HFF-Myc (cell line): ENCODE results near the gene HOXB1.

Experiments
- DNase-seq: peaks from one replicate; pipeline ENCODE4 v3.0.0-alpha.2; 2011; ENCODE audit warnings: low read depth; ENCODE audit errors: extremely low read depth
- H3K4me3 ChIP-seq: replicated peaks from 2 replicates; pipeline ENCODE4 v1.5.1; 2011; ENCODE audit warnings: low read depth, mild to moderate bottlenecking, control low read depth, low read length
- TF ChIP-seq, protein P1 (sequence below): IDR thresholded peaks from 2 replicates; pipeline ENCODE4 v1.5.1; 2012; ENCODE audit warnings: mild to moderate bottlenecking, low read depth, low read length, control low read depth; ENCODE audit errors: missing control alignments

The HOXB1 gene

DNA sequence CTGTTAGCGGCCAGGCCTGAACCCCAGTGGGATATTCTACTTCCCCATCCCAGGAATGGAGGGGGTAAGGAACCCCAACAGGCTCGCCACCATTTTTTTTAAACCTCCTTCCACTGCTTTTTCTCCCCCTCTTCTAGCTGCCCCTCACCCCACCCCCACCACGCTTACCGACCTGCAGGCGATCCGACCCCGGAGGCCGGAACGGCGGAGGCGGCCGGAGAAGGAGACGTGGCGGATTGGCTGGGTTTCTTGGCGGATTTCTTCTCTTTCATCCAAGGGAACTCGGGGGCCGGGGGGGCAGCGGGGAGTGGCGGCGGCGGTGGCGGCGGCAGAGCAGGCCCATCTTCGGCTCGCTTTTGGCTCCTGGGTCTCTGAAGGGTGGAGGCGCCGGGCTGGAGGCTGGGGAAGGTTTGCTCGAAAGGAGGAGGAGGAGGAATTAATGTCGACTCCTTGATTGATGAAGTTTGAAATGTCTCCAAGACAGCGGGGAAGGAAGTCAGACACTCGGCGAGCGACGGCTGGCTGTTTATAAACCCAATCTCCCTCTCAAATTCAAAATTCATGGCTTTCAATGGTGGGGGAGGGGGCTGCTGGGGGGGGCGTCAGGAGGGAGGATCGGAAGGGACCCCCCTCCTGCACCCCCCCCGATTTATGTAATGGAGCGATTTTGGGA is 13.7 kb upstream of the HOXB1 start:
- DNase-seq = no peak
- TF ChIP-seq, protein P1, sequence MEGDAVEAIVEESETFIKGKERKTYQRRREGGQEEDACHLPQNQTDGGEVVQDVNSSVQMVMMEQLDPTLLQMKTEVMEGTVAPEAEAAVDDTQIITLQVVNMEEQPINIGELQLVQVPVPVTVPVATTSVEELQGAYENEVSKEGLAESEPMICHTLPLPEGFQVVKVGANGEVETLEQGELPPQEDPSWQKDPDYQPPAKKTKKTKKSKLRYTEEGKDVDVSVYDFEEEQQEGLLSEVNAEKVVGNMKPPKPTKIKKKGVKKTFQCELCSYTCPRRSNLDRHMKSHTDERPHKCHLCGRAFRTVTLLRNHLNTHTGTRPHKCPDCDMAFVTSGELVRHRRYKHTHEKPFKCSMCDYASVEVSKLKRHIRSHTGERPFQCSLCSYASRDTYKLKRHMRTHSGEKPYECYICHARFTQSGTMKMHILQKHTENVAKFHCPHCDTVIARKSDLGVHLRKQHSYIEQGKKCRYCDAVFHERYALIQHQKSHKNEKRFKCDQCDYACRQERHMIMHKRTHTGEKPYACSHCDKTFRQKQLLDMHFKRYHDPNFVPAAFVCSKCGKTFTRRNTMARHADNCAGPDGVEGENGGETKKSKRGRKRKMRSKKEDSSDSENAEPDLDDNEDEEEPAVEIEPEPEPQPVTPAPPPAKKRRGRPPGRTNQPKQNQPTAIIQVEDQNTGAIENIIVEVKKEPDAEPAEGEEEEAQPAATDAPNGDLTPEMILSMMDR = no peak
- peak overlapping the region; percentile 69 for H3K4me3 ChIP-seq

DNA sequence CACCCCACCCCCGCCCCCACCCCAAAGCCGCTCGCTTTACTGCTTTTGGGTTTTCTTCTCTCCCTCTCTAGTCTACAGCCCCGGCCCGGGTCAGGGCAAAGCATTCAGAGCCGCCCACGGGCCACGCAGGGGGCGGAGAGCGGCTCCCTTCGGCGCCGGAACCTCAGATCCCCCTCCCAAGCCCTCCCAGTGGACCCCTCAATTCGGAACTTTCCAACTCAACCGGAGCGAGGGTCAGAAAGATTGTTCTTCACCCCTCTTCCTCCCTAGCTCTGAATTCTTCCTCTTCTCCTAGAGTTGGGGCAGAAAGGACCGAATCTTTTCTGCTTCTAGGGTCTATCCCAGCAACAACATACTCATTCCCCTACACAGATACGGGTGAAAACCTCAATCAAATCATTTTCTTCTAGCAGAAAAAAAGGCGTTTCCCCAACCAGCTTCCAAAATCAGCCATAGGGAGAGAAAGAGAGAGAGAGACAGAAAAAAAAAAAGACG is 13.1 kb upstream of the HOXB1 start:
- TF ChIP-seq, protein P1 = no peak
- no peak for DNase-seq
- peak overlapping the region; percentile 69 for H3K4me3 ChIP-seq

DNA sequence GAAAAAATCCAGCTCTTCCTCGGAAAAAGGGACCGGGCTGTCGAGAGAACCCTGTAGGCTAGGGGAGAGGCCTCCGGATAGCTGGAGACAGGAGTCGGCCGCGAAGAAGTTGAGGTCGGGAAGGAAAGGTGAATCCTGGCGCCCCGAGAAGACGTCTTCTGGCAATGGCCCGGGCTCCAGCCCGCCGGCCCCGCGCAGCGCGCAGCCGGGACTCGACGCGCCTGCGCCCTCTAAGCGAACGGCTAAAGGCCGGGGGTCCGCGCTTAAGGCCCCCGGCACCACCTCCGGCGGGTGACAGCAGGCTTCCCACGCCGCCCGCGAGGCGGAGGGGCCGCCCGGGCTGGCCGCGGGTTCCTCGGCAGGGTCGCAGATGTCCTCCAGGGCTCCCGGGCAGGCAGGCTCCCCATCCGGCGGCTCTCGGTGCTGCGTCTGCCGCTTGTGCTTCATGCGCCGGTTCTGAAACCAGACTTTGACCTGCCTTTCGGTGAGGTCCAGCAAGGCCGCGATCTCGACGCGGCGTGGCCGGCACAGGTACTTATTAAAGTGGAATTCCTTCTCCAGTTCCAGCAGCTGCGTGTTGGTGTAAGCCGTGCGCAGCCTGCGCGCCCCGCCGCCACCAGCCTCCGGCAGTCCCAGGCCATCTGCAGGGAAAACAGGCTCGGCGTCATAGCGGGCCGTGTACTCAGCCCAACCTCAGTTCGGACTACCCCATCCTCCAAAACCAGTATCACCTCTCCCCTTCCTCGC is 12.5 kb upstream of the HOXB1 start:
- TF ChIP-seq, protein P1 = no peak
- peak overlapping the region; percentile 69 for H3K4me3 ChIP-seq
- no peak for DNase-seq

DNA sequence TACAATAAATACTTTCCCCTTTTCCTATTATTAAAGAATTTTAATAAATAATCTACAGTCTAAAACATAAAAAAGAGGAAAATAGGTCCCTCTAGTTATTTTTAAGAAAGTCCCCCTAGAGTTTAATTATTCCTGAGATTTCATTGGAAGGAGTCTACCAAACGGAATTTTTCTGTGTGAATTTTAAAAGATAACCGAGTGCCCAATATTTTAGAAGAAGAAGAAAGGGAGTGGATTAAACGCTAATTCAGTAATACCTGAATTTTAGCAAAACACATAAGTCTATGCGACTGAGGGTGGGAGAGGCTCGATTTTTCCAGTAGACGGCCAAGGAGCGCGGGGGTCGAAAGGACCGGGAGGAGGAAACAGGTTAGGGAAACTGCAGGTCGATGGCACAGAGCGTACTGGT is 11.9 kb upstream of the HOXB1 start:
- DNase-seq = no peak
- peak overlapping the region; percentile 69 for H3K4me3 ChIP-seq
- TF ChIP-seq, protein P1 = no peak

DNA sequence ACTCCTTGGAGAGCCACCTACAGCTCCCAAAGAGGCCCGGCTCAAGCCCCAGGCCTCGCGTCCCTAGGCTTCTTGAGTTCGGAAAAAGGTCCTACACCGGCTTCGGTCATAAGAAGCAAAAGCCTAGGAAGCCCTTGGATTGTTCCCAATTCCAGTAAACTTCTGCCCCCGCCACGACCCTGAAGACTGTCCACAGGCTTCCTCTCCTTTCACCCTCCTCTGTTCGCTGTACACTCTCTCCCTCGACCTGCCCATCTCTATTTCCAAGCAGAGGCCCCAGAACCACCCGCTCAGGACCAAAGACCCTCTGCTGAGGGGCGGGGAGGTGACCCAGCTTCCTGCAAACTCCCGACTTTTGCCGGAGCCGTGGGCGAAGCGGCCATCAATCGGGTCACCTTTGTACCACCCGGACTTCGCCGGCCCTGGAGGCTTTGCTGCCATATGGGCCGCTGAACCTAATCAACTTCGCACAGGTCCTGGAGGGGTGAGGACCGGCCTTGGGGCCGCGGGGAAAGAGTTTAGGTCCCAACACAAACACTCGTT is 11.4 kb upstream of the HOXB1 start:
- peak overlapping the region; percentile 69 for H3K4me3 ChIP-seq
- DNase-seq = no peak
- TF ChIP-seq, protein P1 = no peak

DNA sequence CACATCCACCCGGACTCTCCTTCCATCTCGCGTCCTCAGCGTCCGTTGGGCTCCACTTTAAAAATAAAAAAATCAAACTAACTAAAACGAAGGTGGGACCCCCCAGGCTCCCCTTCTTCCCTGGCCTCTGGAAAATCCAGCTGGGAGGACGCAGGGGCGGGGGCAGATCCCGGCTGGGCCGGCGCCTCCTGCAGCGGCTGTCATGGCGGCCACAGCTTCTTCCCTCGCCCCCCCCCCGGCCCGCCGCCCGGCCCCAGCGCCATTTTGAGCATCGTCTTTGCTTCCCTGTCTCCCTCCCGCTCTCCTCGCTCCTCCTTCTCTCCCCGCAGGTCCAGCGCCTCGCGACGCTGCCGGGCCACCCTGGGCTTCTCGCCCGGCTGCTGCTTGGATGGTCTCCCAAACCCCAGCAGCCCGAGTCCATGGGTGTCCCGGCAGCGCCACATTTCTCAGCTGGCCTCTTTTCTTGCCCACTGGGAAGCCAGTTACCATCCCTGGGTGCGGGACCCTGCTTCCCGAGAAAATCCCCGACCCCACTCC is 10.8 kb upstream of the HOXB1 start:
- peak overlapping the region; percentile 69 for H3K4me3 ChIP-seq
- no peak for DNase-seq
- TF ChIP-seq, protein P1 = no peak
